ENCODE measurements around the gene CBLN1. TPM values are rescaled to one million over a fixed set of nuclear protein-coding genes. Genes with fewer than 3 reads are reported as not detected.
"Not testable (repeated sequence)": the region's sequence is repeated elsewhere in the genome, so short reads cannot be mapped to it uniquely, and the experiment has no call there.

The CBLN1 gene
- total RNA-seq, 1 experiment from 2014 or later = not detected

DNA sequence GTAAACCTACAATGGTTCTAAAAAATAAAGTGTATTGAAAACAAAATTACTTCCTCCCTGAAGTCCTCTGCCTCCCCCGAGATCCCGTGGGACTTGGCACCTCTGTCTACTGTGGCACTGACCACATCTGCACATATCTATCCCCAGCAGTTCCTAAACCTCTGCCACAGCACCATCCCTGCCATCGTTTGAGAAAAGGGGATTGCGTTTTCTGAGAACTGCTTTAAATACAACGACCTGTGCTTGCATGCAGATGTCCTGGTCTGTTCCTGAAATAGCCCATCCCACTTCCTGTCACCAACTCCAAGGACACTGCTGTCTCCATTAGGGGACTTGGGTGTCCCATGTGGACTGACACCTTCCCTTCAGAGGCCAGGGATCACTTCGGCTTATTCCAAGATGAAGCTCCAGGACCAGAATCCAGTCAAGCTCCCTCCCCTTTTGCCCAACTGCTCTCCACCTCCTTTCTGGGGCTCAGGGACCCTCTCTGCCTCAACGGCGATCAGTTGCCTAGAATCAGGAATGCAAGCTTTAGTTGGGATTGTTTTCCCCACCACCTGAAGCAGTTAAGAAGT lies 20.6 kb downstream of the CBLN1 start:
- Histone ChIP-seq H3K9me3 (no peaks in the 10 kb centered on the region), H3K36me3 (no peaks in the 10 kb centered on the region), H3K4me3 (no peak overlapping the region), H3K27me3 (no peaks in the 10 kb centered on the region)
- no peak for DNase-seq

DNA sequence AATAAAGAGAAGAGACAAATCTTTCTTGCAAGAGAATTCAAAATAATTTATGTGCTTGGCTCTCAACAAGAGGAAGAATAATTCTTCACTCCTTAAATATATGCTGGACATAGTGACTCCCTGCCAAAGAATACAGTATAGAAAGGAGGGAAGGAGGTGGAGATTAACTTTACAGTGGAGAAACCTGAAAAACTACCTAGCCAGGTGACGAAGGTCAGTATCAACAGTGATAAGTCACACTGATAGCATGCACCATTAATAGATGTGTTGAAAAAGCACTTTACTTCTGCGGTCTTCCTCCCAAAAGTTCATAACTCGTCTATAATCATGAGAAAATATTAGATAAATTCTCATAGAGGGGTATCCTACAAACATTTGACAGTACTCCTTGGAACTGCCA lies 21.4 kb downstream of the CBLN1 start:
- Histone ChIP-seq H3K36me3 (no peaks in the 10 kb centered on the region), H3K27me3 (no peaks in the 10 kb centered on the region), H3K9me3 (no peaks in the 10 kb centered on the region), H3K4me3 (no peak overlapping the region)
- no peak for DNase-seq

DNA sequence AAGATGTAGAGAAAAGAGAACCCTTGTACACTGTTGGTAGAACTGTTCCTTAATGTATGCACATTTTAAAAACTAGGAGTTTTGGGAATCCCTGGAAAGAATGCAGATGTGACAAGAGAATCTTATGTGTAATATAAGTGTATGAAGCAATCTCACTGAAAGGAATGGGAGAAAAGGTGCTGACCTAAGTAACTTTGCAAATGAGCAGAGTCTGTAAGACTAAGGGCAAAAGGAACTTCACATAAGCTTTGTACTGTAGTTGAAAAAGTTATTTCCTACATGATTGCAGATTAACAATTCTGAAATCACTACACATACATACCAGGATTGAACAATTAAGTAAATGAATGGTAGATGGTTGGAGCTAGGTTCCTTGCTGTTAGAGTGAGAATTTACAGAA lies 22.3 kb downstream of the CBLN1 start:
- no peak for DNase-seq
- no peaks in the 10 kb centered on the region for H3K27me3 ChIP-seq
- no peak overlapping the region for H3K4me3 ChIP-seq
- no peaks in the 10 kb centered on the region for H3K36me3 ChIP-seq
- no peaks in the 10 kb centered on the region for H3K9me3 ChIP-seq

DNA sequence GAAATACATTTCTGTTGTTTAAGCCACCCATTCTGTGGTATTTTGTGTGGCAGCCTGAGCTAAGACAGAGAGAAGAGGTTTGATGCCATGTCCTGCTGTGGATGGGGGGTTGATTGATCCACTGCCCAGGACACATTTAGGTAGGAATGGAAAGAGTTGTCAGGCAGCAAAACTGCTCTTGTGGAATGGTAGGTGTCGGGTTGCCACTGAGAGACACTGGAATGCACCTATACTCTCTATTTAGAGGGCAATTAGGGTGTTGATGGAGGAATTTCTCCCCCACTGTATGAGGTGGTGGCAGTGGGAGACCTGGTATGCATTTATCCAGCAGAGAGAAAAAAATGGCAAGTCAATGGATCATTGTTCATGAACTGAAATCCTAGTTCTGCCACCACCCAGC lies 30.9 kb downstream of the CBLN1 start:
- H3K27me3 ChIP-seq = no peaks in the 10 kb centered on the region
- DNase-seq = no peak
- H3K9me3 ChIP-seq = no peaks in the 10 kb centered on the region
- no peak overlapping the region for H3K4me3 ChIP-seq
- H3K36me3 ChIP-seq = no peaks in the 10 kb centered on the region

DNA sequence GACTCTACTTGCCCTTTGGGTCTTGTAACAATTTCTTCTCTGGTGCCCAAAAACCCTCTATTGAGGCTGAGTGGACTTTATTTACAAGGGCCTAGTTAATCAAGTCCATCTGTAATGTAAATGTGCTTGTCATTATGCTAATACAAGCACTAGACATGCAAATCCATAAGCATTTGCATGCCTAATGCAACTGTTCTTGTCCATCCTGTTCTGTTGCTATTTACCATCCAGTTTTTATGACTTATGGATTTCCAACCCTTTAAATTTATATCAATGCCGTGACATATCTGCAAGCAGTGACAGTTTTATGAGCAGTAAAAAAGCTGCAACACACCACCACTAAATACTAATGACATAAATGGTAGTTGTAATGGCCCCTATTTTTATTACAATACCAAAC lies 33.4 kb downstream of the CBLN1 start:
- Histone ChIP-seq H3K27me3 (no peaks in the 10 kb centered on the region), H3K9me3 (no peaks in the 10 kb centered on the region), H3K36me3 (no peaks in the 10 kb centered on the region), H3K4me3 (no peak overlapping the region)
- DNase-seq = no peak

DNA sequence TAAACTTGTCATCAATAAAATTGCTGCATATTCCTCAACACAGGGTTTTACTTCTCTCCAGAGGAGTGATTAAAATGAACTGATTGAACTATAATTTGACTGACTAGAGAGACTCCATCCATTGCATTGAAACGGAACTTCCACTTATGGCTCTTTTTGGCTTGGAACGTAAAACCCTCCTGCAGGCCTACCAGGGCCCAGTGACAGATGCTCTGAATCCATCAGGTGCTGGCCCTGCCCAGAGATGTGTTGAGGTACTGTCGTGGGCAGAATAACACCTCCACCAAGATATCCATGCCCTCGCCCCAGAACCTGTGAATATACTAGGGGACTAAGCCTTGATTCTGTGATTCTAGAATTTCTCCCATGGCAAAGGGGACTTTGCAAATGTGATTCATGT lies 45.4 kb downstream of the CBLN1 start:
- Histone ChIP-seq H3K36me3 (no peaks in the 10 kb centered on the region), H3K9me3 (no peaks in the 10 kb centered on the region), H3K27me3 (no peaks in the 10 kb centered on the region), H3K4me3 (no peak overlapping the region)
- DNase-seq = no peak

DNA sequence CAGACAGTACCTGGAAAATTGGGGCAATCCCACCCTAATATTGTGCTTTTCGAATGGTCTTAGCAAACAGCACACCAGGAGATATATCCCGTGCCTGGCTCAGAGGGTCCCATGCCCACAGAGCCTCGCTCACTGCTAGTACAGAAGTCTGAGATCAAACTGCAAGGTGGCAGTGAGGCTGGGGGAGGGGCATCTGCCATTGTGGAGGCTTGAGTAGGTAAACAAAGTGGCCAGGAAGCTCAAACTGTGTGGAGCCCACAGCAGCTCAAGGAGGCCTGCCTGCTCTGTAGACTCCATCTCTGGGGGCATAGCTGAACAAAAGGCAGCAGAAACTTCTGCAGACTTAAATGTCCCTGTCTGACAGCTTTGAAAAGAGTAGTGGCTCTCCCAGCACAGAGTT lies 53.3 kb downstream of the CBLN1 start:
- H3K9me3 ChIP-seq, DNase-seq: not testable (repeated sequence)

More for the DNA sequence above, 53.3 kb downstream of the CBLN1 start:
- H3K36me3 ChIP-seq, H3K27me3 ChIP-seq, H3K4me3 ChIP-seq: not testable (repeated sequence)

Other genes starting within 250 kb of the CBLN1 start
- not detected in 2 replicates for gene C16orf78, start 92.0 kb upstream of the CBLN1 start, total RNA-seq (2014; rRNA removed; shearing (Covaris generic); ENCODE audit: low replicate concordance)